Astrocyte (in vitro differentiated cells and primary cell): ENCODE data around the gene ITPKB. TPM values are rescaled to one million over a fixed set of nuclear protein-coding genes. Genes with fewer than 3 reads are reported as not detected.

Experiments used
- DNase-seq: peaks from one replicate; pipeline ENCODE4 v3.0.0-alpha.2; 2010; ENCODE audit warnings: low read depth
- FAIRE-seq: peaks from 2 replicates; lab custom pipeline; 2011; peaks lifted over from hg19 to GRCh38; lab: Jason Lieb, UNC
- H2AFZ ChIP-seq: 2 replicates; pipeline ENCODE4 v1.6.0; 2012; ENCODE audit warnings: low read depth, low read length, inconsistent platforms
- H3K27ac ChIP-seq: 2 replicates; pipeline ENCODE4 v1.5.1; 2011; ENCODE audit warnings: low read depth, low read length, inconsistent platforms
- H3K27me3 ChIP-seq: 2 replicates; pipeline ENCODE4 v1.6.0; 2011; ENCODE audit warnings: low read length, inconsistent platforms; ENCODE audit not compliant: insufficient read depth
- H3K36me3 ChIP-seq: 2 replicates; pipeline ENCODE4 v1.5.1; 2011; ENCODE audit warnings: low read length, inconsistent platforms; ENCODE audit not compliant: insufficient read depth
- H3K4me1 ChIP-seq: 2 replicates; pipeline ENCODE4 v1.5.1; 2011; ENCODE audit warnings: low read length, inconsistent platforms; ENCODE audit not compliant: insufficient read depth
- H3K4me2 ChIP-seq: 2 replicates; pipeline ENCODE4 v1.6.0; 2012; ENCODE audit warnings: low read length, inconsistent platforms
- H3K4me3 ChIP-seq: 2 replicates; pipeline ENCODE4 v1.5.1; 2011; ENCODE audit warnings: low read depth, mild to moderate bottlenecking, low read length, inconsistent platforms; ENCODE audit not compliant: insufficient read depth
- H3K79me2 ChIP-seq: 2 replicates; pipeline ENCODE4 v1.6.0; 2012; ENCODE audit warnings: mild to moderate bottlenecking, low read length, inconsistent platforms; ENCODE audit not compliant: insufficient read depth
- H3K9ac ChIP-seq: 2 replicates; pipeline ENCODE4 v1.6.0; 2012; ENCODE audit warnings: mild to moderate bottlenecking, low read length, inconsistent platforms
- H3K9me3 ChIP-seq: 2 replicates; pipeline ENCODE4 v1.5.1; 2012; ENCODE audit warnings: low read depth, mild to moderate bottlenecking, low read length, inconsistent platforms; ENCODE audit not compliant: insufficient read depth
- H4K20me1 ChIP-seq: 2 replicates; pipeline ENCODE4 v1.6.0; 2012; ENCODE audit warnings: low read length, inconsistent platforms; ENCODE audit not compliant: insufficient read depth
- H3K27ac Mint-ChIP-seq: one replicate; pipeline ENCODE4 v1.8.0; 2021; ENCODE audit warnings: mild to moderate bottlenecking, mixed read lengths; ENCODE audit not compliant: unreplicated experiment
- H3K27me3 Mint-ChIP-seq: one replicate; pipeline ENCODE4 v1.8.0; 2021; ENCODE audit warnings: low read depth, mixed read lengths; ENCODE audit not compliant: unreplicated experiment
- H3K36me3 Mint-ChIP-seq: one replicate; pipeline ENCODE4 v1.8.0; 2021; ENCODE audit warnings: low read depth, mixed read lengths; ENCODE audit not compliant: unreplicated experiment
- H3K4me1 Mint-ChIP-seq: one replicate; pipeline ENCODE4 v1.8.0; 2021; ENCODE audit warnings: low read depth, mixed read lengths; ENCODE audit not compliant: unreplicated experiment
- H3K4me3 Mint-ChIP-seq: one replicate; pipeline ENCODE4 v1.8.0; 2021; ENCODE audit warnings: mild to moderate bottlenecking, moderate library complexity, mixed read lengths; ENCODE audit not compliant: unreplicated experiment
- H3K9me3 Mint-ChIP-seq: one replicate; pipeline ENCODE4 v1.8.0; 2021; ENCODE audit warnings: mild to moderate bottlenecking, mixed read lengths; ENCODE audit not compliant: unreplicated experiment
- CTCF ChIP-seq: IDR thresholded peaks from 2 replicates; pipeline ENCODE4 v1.5.1; 2011; ENCODE audit warnings: low read depth, mild to moderate bottlenecking, inconsistent platforms, low read length, moderate library complexity; ENCODE audit not compliant: insufficient read depth
- EZH2 ChIP-seq: IDR thresholded peaks from 2 replicates; pipeline ENCODE4 v1.6.1; 2012; ENCODE audit warnings: mild to moderate bottlenecking, low read length, inconsistent platforms; ENCODE audit not compliant: insufficient read depth
- total RNA-seq: library from RNA; stranded (reverse); gene quantifications from 2 replicates; pipeline ENCODE4 v1.2.1, GENCODE V29; 2021

The ITPKB gene
- total RNA-seq, 1 donor from 2014 or later, result 10.5 TPM

- Mint-ChIP-seq H3K4me3 (no peak overlapping the region), H3K4me1 (no peaks in the 10 kb centered on the region), H3K27me3 (peaks cover 40% of the 10 kb centered on the region), H3K36me3 (no peaks in the 10 kb centered on the region), H3K27ac (no peak overlapping the region), H3K9me3 (no peaks in the 10 kb centered on the region)
- no peaks in the 10 kb centered on the region for H3K9me3 ChIP-seq
- no peak overlapping the region for H3K9ac ChIP-seq
- no peak overlapping the region for H3K4me3 ChIP-seq
- no peak for TF ChIP-seq CTCF
- DNase-seq, result no peak
- H3K4me1 ChIP-seq, result no peaks in the 10 kb centered on the region
- no peak overlapping the region for H3K27ac ChIP-seq
- H2AFZ ChIP-seq, result no peak overlapping the region
- no peak overlapping the region for H3K4me2 ChIP-seq
- no peaks in the 10 kb centered on the region for H3K36me3 ChIP-seq
- H3K27me3 ChIP-seq, result peaks cover 3% of the 10 kb centered on the region
- no peak for FAIRE-seq
- no peaks in the 10 kb centered on the region for H3K79me2 ChIP-seq
- H4K20me1 ChIP-seq, result no peaks in the 10 kb centered on the region
Observed at GRCh38 chr1:226627050-226627755, 111.9 kb downstream of the ITPKB start.

- Mint-ChIP-seq H3K36me3 (no peaks in the 10 kb centered on the region), H3K4me1 (no peaks in the 10 kb centered on the region), H3K9me3 (no peaks in the 10 kb centered on the region), H3K4me3 (no peak overlapping the region), H3K27ac (no peak overlapping the region), H3K27me3 (peaks cover 40% of the 10 kb centered on the region)
- Histone ChIP-seq H3K4me1 (no peaks in the 10 kb centered on the region), H3K9me3 (no peaks in the 10 kb centered on the region), H3K79me2 (no peaks in the 10 kb centered on the region), H3K4me3 (no peak overlapping the region), H3K9ac (no peak overlapping the region), H3K4me2 (peak overlapping the region; percentile 66), H4K20me1 (no peaks in the 10 kb centered on the region), H3K27me3 (peaks cover 3% of the 10 kb centered on the region), H3K36me3 (no peaks in the 10 kb centered on the region), H3K27ac (no peak overlapping the region), H2AFZ (peak overlapping the region; percentile 55)
- DNase-seq (peak; percentile 23), FAIRE-seq (peak; percentile 23)
- TF ChIP-seq CTCF, result peak; percentile 86
- TF ChIP-seq EZH2, result no peak
Observed at GRCh38 chr1:226626577-226626956, 112.5 kb downstream of the ITPKB start.

GRCh38 chr1:226625832-226626576 lies 113.1 kb downstream of the ITPKB start:
- Histone ChIP-seq H3K27ac (no peak overlapping the region), H3K4me1 (no peaks in the 10 kb centered on the region), H2AFZ (peak overlapping the region; percentile 55), H3K9me3 (no peaks in the 10 kb centered on the region), H3K79me2 (no peaks in the 10 kb centered on the region), H3K4me3 (no peak overlapping the region), H3K27me3 (peaks cover 3% of the 10 kb centered on the region), H3K4me2 (peak overlapping the region; percentile 66), H3K36me3 (no peaks in the 10 kb centered on the region), H3K9ac (no peak overlapping the region), H4K20me1 (no peaks in the 10 kb centered on the region)
- H3K27me3 Mint-ChIP-seq, result peaks cover 37% of the 10 kb centered on the region
- H3K36me3 Mint-ChIP-seq, result no peaks in the 10 kb centered on the region
- no peak for TF ChIP-seq EZH2
- H3K4me3 Mint-ChIP-seq, result no peak overlapping the region
- no peak overlapping the region for H3K27ac Mint-ChIP-seq
- DNase-seq (no peak), FAIRE-seq (no peak)
- H3K9me3 Mint-ChIP-seq, result no peaks in the 10 kb centered on the region
- no peaks in the 10 kb centered on the region for H3K4me1 Mint-ChIP-seq
